ENCODE results near the gene MX1.

Gene MX1

DNA sequence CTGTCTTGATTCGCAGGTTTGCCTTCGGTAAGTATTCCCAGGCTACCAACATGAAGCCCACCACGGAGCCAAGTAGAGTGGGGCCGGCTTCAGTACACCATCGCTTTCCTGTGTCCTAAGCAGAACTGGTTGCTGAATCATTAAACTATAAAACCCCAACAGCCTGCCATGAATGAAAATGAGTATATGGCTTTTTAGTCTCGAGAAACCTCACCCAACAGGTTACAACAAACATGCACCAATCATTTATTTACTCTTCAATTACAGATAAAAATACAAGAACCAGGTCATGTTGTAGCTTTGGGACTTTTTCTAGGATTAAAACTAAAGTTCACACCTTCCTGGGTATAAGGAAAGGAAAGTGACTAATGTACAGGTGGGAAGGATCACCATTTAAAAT, 74.3 kb downstream of the MX1 start:
- DNase-seq = no peak

GRCh38 chr21:41500931-41501381, 74.9 kb downstream of the MX1 start:
- DNase-seq = no peak

DNA sequence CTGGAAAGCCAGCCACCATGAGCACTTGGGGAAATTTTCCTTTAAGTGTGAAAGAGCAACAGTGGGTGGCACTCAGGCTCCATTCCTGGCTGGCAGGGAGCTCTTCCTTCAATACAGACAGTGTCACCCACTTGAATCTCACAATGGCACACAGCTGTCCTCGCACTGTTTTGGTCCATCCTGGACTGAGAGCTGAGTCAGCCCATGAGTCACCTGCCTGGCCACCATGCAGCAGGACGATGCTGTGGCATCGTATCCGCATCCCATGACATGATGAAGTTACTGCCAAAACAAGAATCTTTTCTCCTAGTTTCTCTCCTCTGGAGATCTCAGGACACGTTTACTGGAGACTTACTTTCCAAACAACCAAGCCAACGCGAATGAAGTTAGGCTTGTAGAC, 75.9 kb downstream of the MX1 start:
- DNase-seq = no peak

DNA sequence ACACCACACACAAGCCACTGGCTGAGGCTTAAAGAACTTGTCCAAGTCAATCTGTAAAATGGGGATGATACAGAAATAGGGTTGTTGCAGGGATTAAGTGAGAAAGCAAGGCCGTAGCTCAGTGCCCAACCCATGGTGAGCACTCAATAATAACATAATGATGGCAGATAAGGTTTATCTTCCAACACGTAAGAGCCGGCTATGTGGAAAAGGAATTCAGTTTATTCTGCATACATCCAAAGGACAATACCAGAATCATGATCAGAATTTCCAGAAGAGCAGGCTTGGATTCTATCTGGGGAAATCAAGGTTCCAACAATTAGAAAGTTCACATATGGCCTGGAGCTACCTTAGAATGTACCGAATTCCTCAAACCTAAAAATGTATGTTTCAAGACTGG, 77.3 kb downstream of the MX1 start:
- no peak for DNase-seq

DNA sequence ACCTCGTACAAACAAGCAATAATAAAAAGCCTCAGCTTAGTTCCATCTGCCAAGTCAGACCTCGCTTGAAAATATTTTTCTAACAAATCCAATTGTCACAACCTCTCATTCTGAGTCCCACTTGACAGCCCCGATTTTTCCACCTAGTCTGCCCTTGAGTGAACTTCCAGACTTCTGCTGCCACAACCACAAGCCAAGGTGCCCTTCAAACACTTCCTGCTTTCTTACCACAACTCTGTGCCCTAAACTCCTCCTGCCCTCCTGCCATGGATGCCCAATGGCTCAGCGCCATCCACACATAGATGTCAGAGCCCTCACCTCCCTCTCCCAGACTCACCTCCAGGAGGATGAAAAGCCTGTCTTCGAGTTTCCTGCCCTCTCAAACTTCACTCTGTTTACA, 78.0 kb downstream of the MX1 start:
- DNase-seq = no peak

DNA sequence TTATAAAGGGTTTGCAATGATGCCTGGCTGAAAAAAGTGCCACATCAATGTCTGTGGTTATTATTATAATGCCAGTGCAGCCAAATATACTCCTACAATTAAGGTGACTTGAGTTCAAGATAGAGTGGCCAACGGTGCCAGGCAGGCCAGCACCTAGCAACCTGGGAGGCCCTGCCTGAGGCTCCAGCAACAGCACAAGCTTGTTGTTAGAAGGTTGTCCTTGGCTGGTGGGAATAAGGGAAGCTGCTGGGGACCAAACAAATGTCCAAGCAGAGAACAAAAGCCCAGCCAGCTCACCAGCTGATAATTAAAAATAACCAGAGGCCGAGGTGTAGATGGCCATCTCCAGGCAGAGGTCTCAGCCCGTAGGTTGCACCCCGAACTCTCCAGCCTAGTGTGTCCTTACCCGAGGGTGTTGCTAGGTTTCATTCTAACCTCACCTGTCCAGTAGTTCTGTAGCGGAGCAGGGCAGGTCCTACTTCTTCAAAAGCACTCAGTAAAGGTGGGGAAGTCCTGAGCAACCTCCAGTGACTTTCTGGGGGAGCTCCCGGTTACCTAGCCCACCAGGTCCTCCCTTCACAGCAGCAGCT, 80.1 kb downstream of the MX1 start:
- DNase-seq = no peak

GRCh38 chr21:41506611-41507520, 80.8 kb downstream of the MX1 start:
- no peak for DNase-seq

- no peak for DNase-seq
Observed at GRCh38 chr21:41507521-41508414, 81.7 kb downstream of the MX1 start, which contains the start of gene TMPRSS2. TSS of gene TMPRSS2 (minus strand) at chr21:41508158. CDS start at chr21:41498133, 10,025 bp downstream.

DNA sequence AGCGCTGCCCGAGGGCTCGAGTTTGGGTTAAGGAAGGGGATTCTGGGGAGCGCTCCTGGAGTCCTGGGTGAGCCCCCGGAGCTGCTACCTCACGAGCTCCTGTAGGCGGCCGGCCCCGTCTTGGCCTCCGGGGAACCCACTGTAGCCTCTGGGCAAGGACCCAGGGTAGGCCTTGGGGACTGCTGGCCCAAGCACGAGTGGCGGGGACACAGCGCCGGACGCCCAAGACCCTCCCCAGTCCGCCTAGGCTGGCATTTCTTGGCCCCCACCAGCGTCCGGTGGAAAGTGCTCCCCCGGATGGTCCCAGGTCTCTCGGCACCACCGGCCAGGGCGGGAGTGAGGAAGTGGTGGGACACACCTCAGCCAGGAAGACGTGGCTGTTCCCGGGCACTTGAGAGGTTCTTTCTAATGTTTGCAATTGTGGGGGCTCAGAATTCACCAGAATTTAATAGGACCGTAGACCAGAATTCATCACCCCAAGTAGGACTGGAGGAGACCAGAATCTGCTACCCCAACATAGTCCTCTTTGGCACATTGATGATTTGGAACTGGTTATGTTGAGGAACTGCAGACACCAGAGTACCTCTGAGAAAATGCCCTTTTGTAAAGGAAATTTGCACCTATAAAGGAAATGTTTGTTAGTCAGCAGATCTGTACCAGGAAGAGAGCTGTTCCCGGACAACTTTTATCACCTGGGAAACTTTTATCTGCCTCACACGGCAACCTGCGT, 82.5 kb downstream of the MX1 start:
- no peak for DNase-seq

Measured in activated naive CD4-positive, alpha-beta T cell treated with anti-CD3 and anti-CD28 coated beads, Interleukin-2, amount 50 U/mL, for 16 hours (primary cell).